DMS53 (cell line): ENCODE measurements around the gene NR2F2.
"Not testable (repeated sequence)": the region's sequence is repeated elsewhere in the genome, so short reads cannot be mapped to it uniquely, and the experiment has no call there.

Source experiments
- DNase-seq: peaks from one replicate; lab custom pipeline; 2025; lab: John Stamatoyannopoulos, UW

NR2F2 gene

GRCh38 chr15:96367311-96368200, 37.1 kb downstream of the NR2F2 start:
- DNase-seq: no peak

GRCh38 chr15:96369351-96369750, 38.9 kb downstream of the NR2F2 start:
- no peak for DNase-seq

GRCh38 chr15:96369825-96370621, 39.5 kb downstream of the NR2F2 start:
- DNase-seq: no peak

- DNase-seq: no peak
These were observed 42.1 kb downstream of the NR2F2 start for GRCh38 chr15:96372554-96372953.

GRCh38 chr15:96374499-96374898, 44.0 kb downstream of the NR2F2 start:
- DNase-seq: no peak

GRCh38 chr15:96379592-96379991, 49.1 kb downstream of the NR2F2 start:
- DNase-seq: not testable (repeated sequence)

GRCh38 chr15:96381463-96381862, 51.0 kb downstream of the NR2F2 start:
- DNase-seq: no peak

- no peak for DNase-seq
These were observed 54.7 kb downstream of the NR2F2 start for GRCh38 chr15:96385195-96385594.

- DNase-seq: no peak
These were observed 58.2 kb downstream of the NR2F2 start for GRCh38 chr15:96388673-96389072.
